Measurements from ENCODE around the gene TM4SF4. TPM values are rescaled to one million over a fixed set of nuclear protein-coding genes. Genes with fewer than 3 reads are reported as not detected.
A peak's percentile ranks its signal among the peaks of the same experiment; 100 is the strongest.

TM4SF4 gene
- total RNA-seq, 4 donors from 2014 or later = 1.3 to 3.2 (median 2.2) TPM; not detected in 1

GRCh38 chr3:149501524-149501923, 27.0 kb downstream of the TM4SF4 start:
- 71 to 92% methylated on average over 1 of the region's 1 CpG for WGBS, 2 donors (ENCODE audit: low coverage in 1 of 2)
- TF ChIP-seq CTCF (IDR thresholded peaks at IDR 0.05) = no peak
- no peak for TF ChIP-seq POLR2AphosphoS5 (IDR thresholded peaks at IDR 0.05)
- no peak for TF ChIP-seq EP300 (IDR thresholded peaks at IDR 0.05)
- no peak for TF ChIP-seq POLR2A (IDR thresholded peaks at IDR 0.05)
- Histone ChIP-seq H3K27me3 (no peaks in the 10 kb centered on the region), H3K36me3 (no peaks in the 10 kb centered on the region), H3K27ac (no peak overlapping the region), H3K4me1 (no peaks in the 10 kb centered on the region), H3K4me3 (no peak overlapping the region), H3K9me3 (no peaks in the 10 kb centered on the region)
- peak; percentile 46 for ATAC-seq

- H3K9me3 ChIP-seq = no peaks in the 10 kb centered on the region
- no peak overlapping the region for H3K4me3 ChIP-seq
- TF ChIP-seq EP300 (IDR thresholded peaks at IDR 0.05) = no peak
- no peak for TF ChIP-seq POLR2A (IDR thresholded peaks at IDR 0.05)
- TF ChIP-seq CTCF (IDR thresholded peaks at IDR 0.05) = no peak
- no peak for TF ChIP-seq POLR2AphosphoS5 (IDR thresholded peaks at IDR 0.05)
- no peaks in the 10 kb centered on the region for H3K36me3 ChIP-seq
- H3K4me1 ChIP-seq = peaks cover 0 to 4% (median 0%) of the 10 kb centered on the region in 3 donors
- ATAC-seq = no peak
- no peaks in the 10 kb centered on the region for H3K27me3 ChIP-seq
- 60 to 70% methylated on average over 3 of the region's 3 CpGs for WGBS, 2 donors (ENCODE audit: low coverage in 1 of 2)
- no peak overlapping the region for H3K27ac ChIP-seq
These were observed 27.9 kb downstream of the TM4SF4 start for GRCh38 chr3:149502438-149502837.

- no peak overlapping the region for H3K4me3 ChIP-seq
- H3K27me3 ChIP-seq = no peaks in the 10 kb centered on the region
- H3K27ac ChIP-seq = no peak overlapping the region
- H3K9me3 ChIP-seq = no peaks in the 10 kb centered on the region
- peaks cover 0 to 11% (median 0%) of the 10 kb centered on the region in 3 donors for H3K4me1 ChIP-seq
- ATAC-seq = no peak
- WGBS, 2 donors (ENCODE audit: low coverage in 1 of 2) = 13 to 29% methylated on average over 1 of the region's 1 CpG
- no peak for TF ChIP-seq POLR2A (IDR thresholded peaks at IDR 0.05)
- no peak for TF ChIP-seq POLR2AphosphoS5 (IDR thresholded peaks at IDR 0.05)
- no peak for TF ChIP-seq CTCF (IDR thresholded peaks at IDR 0.05)
- no peak for TF ChIP-seq EP300 (IDR thresholded peaks at IDR 0.05)
- H3K36me3 ChIP-seq = no peaks in the 10 kb centered on the region
These were observed 32.0 kb downstream of the TM4SF4 start for GRCh38 chr3:149506540-149506939.

GRCh38 chr3:149506965-149507364, 32.5 kb downstream of the TM4SF4 start:
- Histone ChIP-seq H3K4me1 (peaks cover 0 to 13% (median 0%) of the 10 kb centered on the region in 3 donors), H3K27me3 (no peaks in the 10 kb centered on the region), H3K36me3 (no peaks in the 10 kb centered on the region), H3K9me3 (no peaks in the 10 kb centered on the region), H3K4me3 (no peak overlapping the region), H3K27ac (no peak overlapping the region)
- ATAC-seq = no peak
- WGBS, 2 donors (ENCODE audit: low coverage in 1 of 2) = 33 to 68% methylated on average over 1 to 2 of the region's 2 CpGs
- no peak for TF ChIP-seq EP300 (IDR thresholded peaks at IDR 0.05)
- no peak for TF ChIP-seq CTCF (IDR thresholded peaks at IDR 0.05)

GRCh38 chr3:149507491-149508324, 33.2 kb downstream of the TM4SF4 start:
- no peaks in the 10 kb centered on the region for H3K36me3 ChIP-seq
- TF ChIP-seq POLR2A (IDR thresholded peaks at IDR 0.05) (no peak), CTCF (IDR thresholded peaks at IDR 0.05) (no peak), EP300 (IDR thresholded peaks at IDR 0.05) (no peak), POLR2AphosphoS5 (IDR thresholded peaks at IDR 0.05) (no peak)
- WGBS, 2 donors (ENCODE audit: low coverage in 1 of 2) = 55 to 63% methylated on average over 5 to 13 of the region's 14 CpGs
- ATAC-seq = no peak
- H3K4me1 ChIP-seq = peaks cover 0 to 21% (median 0%) of the 10 kb centered on the region in 3 donors
- H3K4me3 ChIP-seq = peak overlapping the region in 1 of 2 donors; percentile 5
- H3K27ac ChIP-seq = no peak overlapping the region
- H3K9me3 ChIP-seq = no peaks in the 10 kb centered on the region
- H3K27me3 ChIP-seq = no peaks in the 10 kb centered on the region
